Esophagus squamous epithelium (tissue), 5 donors: ENCODE results near the gene CHRNA5. TPM values are rescaled to one million over a fixed set of nuclear protein-coding genes. Genes with fewer than 3 reads are reported as not detected.
A peak's percentile ranks its signal among the peaks of the same experiment; 100 is the strongest.

ENCODE experiments used
- DNase-seq: peaks from one replicate; lab custom pipeline; 2025; lab: John Stamatoyannopoulos, UW
- H3K27ac ChIP-seq, 4 donors: fragments of 200-600 bp; sonication (generic); one replicate each; pipeline ENCODE4 v1.5.1; 2016 to 2019; ENCODE audit warnings: mild to moderate bottlenecking in 1 of 4
- H3K27me3 ChIP-seq, 4 donors: fragments of 200-600 bp; sonication (generic); 1 replicate in 3 of 4; 2 replicates in 1 of 4; pipeline versions ENCODE4 v1.5.1 to v1.6.0; 2017 to 2021; ENCODE audit warnings: antibody characterized with exemption in 1 of 4
- H3K36me3 ChIP-seq, 3 donors: fragments of 200-600 bp; sonication (generic); one replicate each; pipeline ENCODE4 v1.5.1; 2016 to 2019
- H3K4me1 ChIP-seq, 3 donors: fragments of 200-600 bp; sonication (generic); one replicate each; pipeline ENCODE4 v1.5.1; 2017 to 2019
- H3K4me3 ChIP-seq, 4 donors: fragments of 200-600 bp; sonication (generic); 1 replicate in 3 of 4; 2 replicates in 1 of 4; pipeline ENCODE4 v1.5.1; 2016 to 2019; ENCODE audit warnings: mild to moderate bottlenecking in 2 of 4, moderate library complexity in 1 of 4
- H3K9me3 ChIP-seq, 3 donors: fragments of 200-600 bp; sonication (generic); one replicate each; pipeline ENCODE4 v1.5.1; 2016 to 2019
- POLR2A ChIP-seq, 4 donors: fragments of 450-650 bp; IDR thresholded peaks; one replicate each; pipeline ENCODE4 v1.6.1; 2017; ENCODE audit warnings: antibody characterized with exemption in 4 of 4, mild to moderate bottlenecking in 4 of 4, moderate library complexity in 3 of 4
- WGBS, 2 donors: methylation state at CpG; one replicate each; pipeline ENCODE4 v1.1.5; 2018; 5-methylcytosine and 5-hydroxymethylcytosine counted together
- intact Hi-C: fragments of 100-400 bp; cut with DNase I; formaldehyde crosslinking; loops from one replicate; pipeline ENCODE4 v1.15.0; 2022
- total RNA-seq, 4 donors: library from RNA; depleted of rRNA; stranded (reverse); fragments of >200 nt; gene quantifications; one replicate each; pipeline ENCODE4 v1.1.0, GENCODE V29; 2016
- TF ChIP-seq, protein P1 (sequence below), 6 experiments: fragments of 450-650 bp in 4 of 6; fragments of 200-600 bp in 2 of 6; sonication (generic) in 2 of 6; IDR thresholded peaks; one replicate each; pipeline ENCODE4 v1.5.1; 2016 to 2019; ENCODE audit warnings: antibody characterized with exemption in 6 of 6, mild to moderate bottlenecking in 4 of 6, moderate library complexity in 4 of 6
- donor health status: DM: yes; HTN: yes; CAD: no.

Gene CHRNA5
- total RNA-seq, 4 donors from 2014 or later, result 0.95 to 2.9 (median 1.6) TPM

DNA sequence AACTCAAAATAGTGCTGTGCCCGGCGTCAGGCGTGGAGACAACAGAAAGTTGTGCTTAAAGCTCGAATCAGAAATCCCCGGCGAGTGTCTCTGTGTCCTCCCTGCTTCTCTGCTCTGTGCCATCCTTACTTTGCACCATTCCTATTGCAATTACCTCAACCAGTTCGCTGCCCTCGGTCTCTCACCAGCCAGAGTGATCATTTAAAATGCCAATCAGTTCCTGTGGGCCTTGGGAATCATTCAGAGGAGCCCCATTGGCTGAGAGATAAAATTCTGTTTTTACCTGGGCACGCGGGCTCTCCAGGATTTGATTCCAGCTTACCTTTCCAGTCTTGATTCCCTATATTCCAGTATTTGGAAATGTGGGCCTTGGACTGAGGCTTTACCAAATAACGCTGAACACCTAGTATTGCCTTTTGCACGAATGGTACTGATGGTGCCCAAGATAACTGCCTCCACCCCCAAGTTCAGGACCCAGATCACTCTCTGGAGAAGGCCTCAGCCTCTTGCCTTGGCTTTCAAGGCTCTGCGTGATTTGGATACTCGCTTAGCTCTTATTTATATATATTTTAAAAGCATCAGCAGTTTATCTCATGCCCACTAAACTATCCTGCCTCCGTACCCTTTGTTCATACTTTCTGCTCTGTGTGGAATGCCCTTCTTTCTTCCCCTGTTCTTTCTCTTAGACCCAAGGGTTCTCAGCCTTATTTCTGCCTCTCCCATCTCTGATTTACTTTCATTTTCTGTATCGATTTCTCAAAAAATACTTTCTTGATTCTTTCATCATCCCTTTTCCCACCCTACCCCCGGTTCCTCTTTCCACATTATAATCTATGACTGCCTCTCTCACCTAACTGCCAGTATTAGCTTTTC, 24.2 kb upstream of the CHRNA5 start:
- Histone ChIP-seq H3K4me3 (peak overlapping the region; percentile 83 to 96 (median 88)), H3K9me3 (no peaks in the 10 kb centered on the region), H3K4me1 (peaks cover 7 to 29% (median 16%) of the 10 kb centered on the region in 3 donors), H3K27me3 (no peaks in the 10 kb centered on the region), H3K36me3 (peaks cover 7 to 40% (median 7%) of the 10 kb centered on the region in 3 donors), H3K27ac (peak overlapping the region; percentile 90 to 98 (median 95))
- 2 to 4% methylated on average over 17 of the region's 17 CpGs for WGBS, 2 donors
- no peak for DNase-seq
- intact Hi-C loops, result no loop called here
- TF ChIP-seq, protein P1, sequence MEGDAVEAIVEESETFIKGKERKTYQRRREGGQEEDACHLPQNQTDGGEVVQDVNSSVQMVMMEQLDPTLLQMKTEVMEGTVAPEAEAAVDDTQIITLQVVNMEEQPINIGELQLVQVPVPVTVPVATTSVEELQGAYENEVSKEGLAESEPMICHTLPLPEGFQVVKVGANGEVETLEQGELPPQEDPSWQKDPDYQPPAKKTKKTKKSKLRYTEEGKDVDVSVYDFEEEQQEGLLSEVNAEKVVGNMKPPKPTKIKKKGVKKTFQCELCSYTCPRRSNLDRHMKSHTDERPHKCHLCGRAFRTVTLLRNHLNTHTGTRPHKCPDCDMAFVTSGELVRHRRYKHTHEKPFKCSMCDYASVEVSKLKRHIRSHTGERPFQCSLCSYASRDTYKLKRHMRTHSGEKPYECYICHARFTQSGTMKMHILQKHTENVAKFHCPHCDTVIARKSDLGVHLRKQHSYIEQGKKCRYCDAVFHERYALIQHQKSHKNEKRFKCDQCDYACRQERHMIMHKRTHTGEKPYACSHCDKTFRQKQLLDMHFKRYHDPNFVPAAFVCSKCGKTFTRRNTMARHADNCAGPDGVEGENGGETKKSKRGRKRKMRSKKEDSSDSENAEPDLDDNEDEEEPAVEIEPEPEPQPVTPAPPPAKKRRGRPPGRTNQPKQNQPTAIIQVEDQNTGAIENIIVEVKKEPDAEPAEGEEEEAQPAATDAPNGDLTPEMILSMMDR (IDR thresholded peaks at IDR 0.05), result no peak
- TF ChIP-seq POLR2A (IDR thresholded peaks at IDR 0.05), result no peak

DNA sequence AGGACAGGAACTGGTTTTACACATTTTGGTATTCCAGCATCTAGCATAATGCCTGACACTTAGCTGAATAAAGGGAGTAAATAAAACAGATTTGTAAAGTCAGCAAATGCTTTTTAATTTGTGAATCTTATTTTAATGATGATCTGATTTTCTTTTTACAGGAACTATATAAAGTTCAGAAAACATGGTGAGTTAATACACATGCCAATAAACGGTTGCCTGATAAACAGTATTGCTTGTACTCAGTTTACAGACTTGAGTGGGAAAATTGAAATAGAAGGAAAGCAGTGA, 23.6 kb upstream of the CHRNA5 start:
- Histone ChIP-seq H3K4me1 (peaks cover 7 to 29% (median 16%) of the 10 kb centered on the region in 3 donors), H3K36me3 (peaks cover 7 to 46% (median 13%) of the 10 kb centered on the region in 3 donors), H3K27ac (peak overlapping the region in 2 of 4 donors; percentile 93 to 97), H3K9me3 (no peaks in the 10 kb centered on the region), H3K27me3 (no peaks in the 10 kb centered on the region), H3K4me3 (peak overlapping the region; percentile 83 to 96 (median 88))
- no peak for DNase-seq
- TF ChIP-seq, protein P1 (IDR thresholded peaks at IDR 0.05), result no peak
- no peak for TF ChIP-seq POLR2A (IDR thresholded peaks at IDR 0.05)
- 26 to 33% methylated on average over 1 of the region's 1 CpG for WGBS, 2 donors
- intact Hi-C loops, result no loop called here

DNA sequence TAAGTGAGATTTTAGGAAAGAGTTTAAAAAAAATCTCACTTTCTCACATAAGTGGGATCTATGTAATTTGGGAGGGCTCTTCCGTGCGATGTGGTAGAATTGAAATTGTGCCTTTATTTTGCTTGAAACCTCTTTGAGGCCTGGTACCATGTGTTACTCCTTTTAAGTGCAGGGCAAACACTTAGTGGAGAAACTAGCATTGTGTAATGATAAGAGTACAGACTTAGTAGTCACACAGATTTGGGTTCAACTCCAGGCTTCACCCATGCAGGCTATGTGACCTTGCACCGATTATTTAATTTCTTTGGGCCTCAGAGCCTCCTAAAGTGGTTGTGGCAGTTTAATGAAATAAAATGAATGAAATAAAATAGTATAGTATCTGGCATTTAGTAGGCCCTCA, 22.7 kb upstream of the CHRNA5 start:
- Histone ChIP-seq H3K27me3 (no peaks in the 10 kb centered on the region), H3K4me3 (no peak overlapping the region), H3K36me3 (peaks cover 9 to 56% (median 23%) of the 10 kb centered on the region in 3 donors), H3K9me3 (no peaks in the 10 kb centered on the region), H3K4me1 (peaks cover 7 to 29% (median 16%) of the 10 kb centered on the region in 3 donors), H3K27ac (no peak overlapping the region)
- intact Hi-C loops, result no loop called here
- TF ChIP-seq, protein P1 (IDR thresholded peaks at IDR 0.05), result no peak
- no peak for TF ChIP-seq POLR2A (IDR thresholded peaks at IDR 0.05)
- no peak for DNase-seq
- WGBS, 2 donors, result 85 to 97% methylated on average over 3 of the region's 3 CpGs

DNA sequence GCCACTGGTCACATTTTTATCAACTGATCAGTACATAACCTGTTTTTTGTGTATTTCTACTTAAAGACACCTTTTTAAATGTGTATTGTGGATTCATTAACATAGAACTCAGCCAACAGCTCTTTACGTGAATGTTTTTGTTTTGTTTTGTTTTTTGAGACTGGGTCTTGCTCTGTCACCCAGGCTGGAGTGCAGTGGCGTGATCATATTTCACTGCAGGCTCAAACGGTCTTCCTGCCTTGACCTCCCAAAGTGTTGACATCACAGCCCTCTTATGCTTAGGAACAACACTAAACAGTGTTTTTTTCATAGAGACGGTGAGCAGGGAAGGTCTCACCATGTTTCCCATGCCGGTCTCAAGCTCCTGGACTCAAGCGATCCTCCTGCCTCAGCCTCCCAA, 15.1 kb upstream of the CHRNA5 start:
- Histone ChIP-seq H3K4me1 (no peaks in the 10 kb centered on the region), H3K27ac (no peak overlapping the region), H3K27me3 (no peaks in the 10 kb centered on the region), H3K4me3 (no peak overlapping the region), H3K9me3 (no peaks in the 10 kb centered on the region), H3K36me3 (peaks cover 19 to 62% (median 38%) of the 10 kb centered on the region in 3 donors)
- intact Hi-C loops, result no loop called here
- no peak for DNase-seq
- no peak for TF ChIP-seq POLR2A (IDR thresholded peaks at IDR 0.05)
- TF ChIP-seq, protein P1 (IDR thresholded peaks at IDR 0.05), result no peak
- WGBS, 2 donors, result 65 to 83% methylated on average over 3 to 6 of the region's 6 CpGs

DNA sequence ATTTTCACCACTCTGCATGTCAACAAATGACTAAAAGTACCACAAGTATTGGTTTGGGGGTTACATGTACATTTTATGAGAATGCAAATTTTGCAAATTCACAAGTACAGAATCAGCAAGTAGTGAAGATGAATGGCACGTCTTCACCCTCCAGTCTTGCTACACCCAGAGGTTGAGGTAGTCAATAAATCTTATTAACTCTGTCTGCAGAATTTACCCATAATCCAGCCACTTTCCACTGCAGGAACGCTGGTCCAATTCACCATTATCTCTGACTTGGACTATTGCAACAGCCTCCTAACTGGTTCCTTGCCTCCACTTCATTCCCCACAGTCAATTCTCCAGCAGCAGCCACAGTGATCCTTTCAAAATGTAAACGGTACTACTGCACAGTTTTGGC, 14.5 kb upstream of the CHRNA5 start:
- Histone ChIP-seq H3K4me3 (no peak overlapping the region), H3K9me3 (no peaks in the 10 kb centered on the region), H3K4me1 (no peaks in the 10 kb centered on the region), H3K27ac (no peak overlapping the region), H3K36me3 (peaks cover 14 to 56% (median 33%) of the 10 kb centered on the region in 3 donors), H3K27me3 (no peaks in the 10 kb centered on the region)
- intact Hi-C loops, result no loop called here
- no peak for DNase-seq
- TF ChIP-seq POLR2A (IDR thresholded peaks at IDR 0.05), result no peak
- TF ChIP-seq, protein P1 (IDR thresholded peaks at IDR 0.05), result no peak
- WGBS, 2 donors, result 61 to 65% methylated on average over 3 of the region's 3 CpGs
